C4-2B (cell line): Measurements from ENCODE around the gene MT1B.

Experiments used
- H3K27ac ChIP-seq: fragments of 450-650 bp; 2 replicates; pipeline ENCODE4 v1.5.1; 2017
- CTCF ChIP-seq: fragments of 450-650 bp; conservative IDR thresholded peaks from 2 replicates; pipeline ENCODE4 v1.5.1; 2017; ENCODE audit warnings: mild to moderate bottlenecking
- ZFX ChIP-seq: fragments of 450-650 bp; IDR thresholded peaks from 2 replicates; pipeline ENCODE4 v1.6.1; 2017

MT1B gene

GRCh38 chr16:56651586-56651985 is at the start of gene MT1B:
MT1B (plus strand) TSS chr16:56651886; CDS start chr16:56651954, 68 bp downstream.
- TF ChIP-seq ZFX (no peak), CTCF (no peak)
- no peak within 1 kb of the TSS for H3K27ac ChIP-seq

- no peak overlapping the region for H3K27ac ChIP-seq
- TF ChIP-seq ZFX (no peak), CTCF (peak; percentile 51)
Observed at GRCh38 chr16:56603589-56603988, 48.1 kb upstream of the MT1B start.

- H3K27ac ChIP-seq = no peak overlapping the region
- no peak for TF ChIP-seq ZFX
Observed at GRCh38 chr16:56604966-56605365, 46.7 kb upstream of the MT1B start.

GRCh38 chr16:56605475-56605874 is 46.2 kb upstream of the MT1B start:
- no peak overlapping the region for H3K27ac ChIP-seq

GRCh38 chr16:56606071-56606475 is 45.6 kb upstream of the MT1B start:
- TF ChIP-seq CTCF = no peak
- H3K27ac ChIP-seq = peak overlapping the region; percentile 79

More at GRCh38 chr16:56605475-56605874, 46.2 kb upstream of the MT1B start:
- TF ChIP-seq CTCF (no peak), ZFX (no peak)

GRCh38 chr16:56606476-56607108 is 45.1 kb upstream of the MT1B start:
- H3K27ac ChIP-seq = peak overlapping the region; percentile 79
- no peak for TF ChIP-seq CTCF
- no peak for TF ChIP-seq ZFX

GRCh38 chr16:56607109-56607618 is 44.5 kb upstream of the MT1B start:
- H3K27ac ChIP-seq = peak overlapping the region; percentile 79
- TF ChIP-seq CTCF = no peak
- TF ChIP-seq ZFX = no peak

GRCh38 chr16:56607675-56608042 is 44.0 kb upstream of the MT1B start:
- peak overlapping the region; percentile 79 for H3K27ac ChIP-seq
- TF ChIP-seq CTCF (no peak), ZFX (no peak)
